Endothelial cell of umbilical vein (primary cell): Measurements from ENCODE around the gene NCOA3. TPM values are rescaled to one million over a fixed set of nuclear protein-coding genes. Genes with fewer than 3 reads are reported as not detected.

Experiments used
- BruUV-seq: library from RNA; stranded (reverse); fragments of 400-500 nt; replicated peaks from 2 replicates; lab custom pipeline; 2021; lab: Mats Ljungman, UMichigan
- CTCF ChIA-PET: fragments of 300-600, 350-600 bp; sonication (Branson Sonifier 250); formaldehyde crosslinking; loops from one replicate; lab custom pipeline; 2021; ENCODE audit warnings: antibody characterized with exemption, inconsistent platforms; lab: Charles Lee
- POLR2A ChIA-PET: fragments of 300-600, 350-600 bp; sonication (Branson Sonifier 250); formaldehyde crosslinking; loops from one replicate; lab custom pipeline; 2021; ENCODE audit warnings: antibody characterized with exemption, inconsistent platforms; lab: Charles Lee
- DNase-seq: peaks from one replicate; pipeline ENCODE4 v3.0.0-alpha.2; 2011; ENCODE audit warnings: low read depth, low spot score
- FAIRE-seq: peaks from 2 replicates; lab custom pipeline; 2011; peaks lifted over from hg19 to GRCh38; lab: Jason Lieb, UNC
- H2AFZ ChIP-seq: 2 replicates; pipeline ENCODE4 v1.6.0; 2012; ENCODE audit warnings: low read depth, low read length, control low read depth, inconsistent platforms
- H3K27ac ChIP-seq: 2 replicates; pipeline ENCODE4 v1.5.1; 2011; ENCODE audit warnings: low read depth, mild to moderate bottlenecking, control low read depth, low read length, moderate library complexity; ENCODE audit not compliant: insufficient read depth
- H3K27me3 ChIP-seq, 2 experiments: 2 replicates each; pipeline versions ENCODE4 v1.6.0 to v1.6.1; 2011; ENCODE audit warnings: low read length in 2 of 2, mixed read lengths in 1 of 2; ENCODE audit not compliant: control insufficient read depth in 2 of 2, insufficient read depth in 2 of 2
- H3K36me3 ChIP-seq, 2 experiments: 2 replicates in 1 of 2; 3 replicates in 1 of 2; pipeline ENCODE4 v1.5.1; 2011; ENCODE audit warnings: low read length in 2 of 2, mild to moderate bottlenecking in 1 of 2, moderate library complexity in 1 of 2; ENCODE audit not compliant: control insufficient read depth in 2 of 2, insufficient read depth in 2 of 2; ENCODE audit errors: extremely low read depth in 1 of 2
- H3K4me1 ChIP-seq: 3 replicates; pipeline ENCODE4 v1.5.1; 2011; ENCODE audit warnings: mild to moderate bottlenecking, low read length; ENCODE audit not compliant: control insufficient read depth, insufficient read depth; ENCODE audit errors: extremely low read depth
- H3K4me2 ChIP-seq: 2 replicates; pipeline ENCODE4 v1.6.1; 2011; ENCODE audit warnings: low read length, control low read depth, mixed read lengths; ENCODE audit not compliant: insufficient read depth
- H3K4me3 ChIP-seq, 3 experiments: fragments of 200-600 bp in 1 of 3; sonication (generic), shearing (Covaris generic) in 1 of 3; replicated peaks in 1 of 3; 2 replicates each; pipeline ENCODE4 v1.5.1; 2011 to 2016; ENCODE audit warnings: control low read depth in 3 of 3, low read length in 3 of 3, mild to moderate bottlenecking in 2 of 3, inconsistent platforms in 1 of 3, low read depth in 1 of 3, moderate library complexity in 1 of 3; ENCODE audit not compliant: insufficient read depth in 1 of 3
- H3K79me2 ChIP-seq: 2 replicates; pipeline ENCODE4 v1.6.0; 2012; ENCODE audit warnings: low read length, inconsistent platforms; ENCODE audit not compliant: control insufficient read depth, insufficient read depth
- H3K9ac ChIP-seq: replicated peaks from 2 replicates; pipeline ENCODE3; 2011; ENCODE audit warnings: low read length, control low read depth; ENCODE audit not compliant: insufficient read depth; ENCODE audit errors: extremely low read depth
- H3K9me1 ChIP-seq: replicated peaks from 3 replicates; pipeline ENCODE4 v1.6.0; 2011; ENCODE audit warnings: mild to moderate bottlenecking, low read length; ENCODE audit not compliant: control insufficient read depth, insufficient read depth; ENCODE audit errors: extremely low read depth
- H3K9me3 ChIP-seq: replicated peaks from 2 replicates; pipeline ENCODE4 v1.5.1; 2012; ENCODE audit warnings: low read length, inconsistent platforms; ENCODE audit not compliant: control insufficient read depth, insufficient read depth
- H4K20me1 ChIP-seq: replicated peaks from 2 replicates; pipeline ENCODE3; 2011; ENCODE audit warnings: mild to moderate bottlenecking, low read length; ENCODE audit not compliant: control insufficient read depth, insufficient read depth; ENCODE audit errors: extremely low read depth
- CTCF ChIP-seq, 2 donors: IDR thresholded peaks; 1 replicate in 1 of 2; 2 replicates in 1 of 2; pipeline ENCODE4 v1.5.1; 2011; ENCODE audit warnings: low read length in 2 of 2, mild to moderate bottlenecking in 2 of 2, moderate library complexity in 2 of 2, control low read depth in 1 of 2, inconsistent platforms in 1 of 2, low read depth in 1 of 2; ENCODE audit not compliant: insufficient read depth in 1 of 2; ENCODE audit errors: extremely low read depth in 1 of 2
- EZH2 ChIP-seq: IDR thresholded peaks from 2 replicates; pipeline ENCODE4 v1.6.1; 2012; ENCODE audit warnings: borderline replicate concordance, low read depth, mild to moderate bottlenecking, moderate library complexity, low read length, inconsistent platforms; ENCODE audit not compliant: severe bottlenecking
- FOS ChIP-seq: IDR thresholded peaks from 2 replicates; pipeline ENCODE4 v1.6.1; 2011; ENCODE audit warnings: mild to moderate bottlenecking, low read length, moderate library complexity, borderline replicate concordance; ENCODE audit not compliant: insufficient read depth
- GATA2 ChIP-seq: IDR thresholded peaks from 2 replicates; pipeline ENCODE4 v1.7.0; 2011; ENCODE audit warnings: low read depth, mild to moderate bottlenecking, moderate library complexity, mixed read lengths, low read length; ENCODE audit not compliant: insufficient read length, insufficient read depth
- JUN ChIP-seq: IDR thresholded peaks from 2 replicates; pipeline ENCODE4 v1.6.1; 2011; ENCODE audit warnings: borderline replicate concordance, low read depth; ENCODE audit not compliant: insufficient read length, insufficient read depth
- MAX ChIP-seq: IDR thresholded peaks from 2 replicates; pipeline ENCODE4 v1.6.1; 2011; ENCODE audit not compliant: insufficient read depth, insufficient read length
- MYC ChIP-seq: IDR thresholded peaks from one replicate; pipeline ENCODE4 v1.6.1; 2011; ENCODE audit warnings: mild to moderate bottlenecking, low read depth, low read length
- POLR2A ChIP-seq: IDR thresholded peaks from 2 replicates; pipeline ENCODE4 v1.6.1; 2012; ENCODE audit warnings: low read depth, mild to moderate bottlenecking, control low read depth, low read length
- POLR2AphosphoS5 ChIP-seq: IDR thresholded peaks from 2 replicates; pipeline ENCODE4 v1.6.1; 2012; ENCODE audit warnings: low read depth, mild to moderate bottlenecking, control low read depth, low read length, moderate library complexity; ENCODE audit not compliant: insufficient read depth
- dilution Hi-C: fragments of 300-500 bp; cut with MboI; formaldehyde crosslinking; loops from one replicate; pipeline ENCODE4 v1.15.0; 2019; ENCODE audit warnings: low sequenced_read_pairs; ENCODE audit not compliant: extremely low pct_ligation_motif_present
- intact Hi-C: fragments of 100-400 bp; cut with micrococcal nuclease; formaldehyde crosslinking; loops from one replicate; pipeline ENCODE4 v1.10.0; 2022
- polyA plus RNA-seq, 4 experiments: library from polyadenylated mRNA; depleted of rRNA in 3 of 4; stranded (reverse) in 3 of 4; unstranded in 1 of 4; fragments of >200 nt; gene quantifications; 2 replicates each; pipeline versions ENCODE4 v1.2.1 to v1.2.3, GENCODE V29; 2011 to 2012; ENCODE audit warnings: missing spikeins in 1 of 4
- total RNA-seq: library from RNA; stranded (reverse); gene quantifications from 2 replicates; pipeline ENCODE4 v1.2.3, GENCODE V29; 2021

Gene NCOA3
- total and polyA plus RNA-seq, 2 donors (not counting 3 experiments of a cell fraction or from before 2014, with no cell fraction given): 12.0 to 35.6 TPM

DNA sequence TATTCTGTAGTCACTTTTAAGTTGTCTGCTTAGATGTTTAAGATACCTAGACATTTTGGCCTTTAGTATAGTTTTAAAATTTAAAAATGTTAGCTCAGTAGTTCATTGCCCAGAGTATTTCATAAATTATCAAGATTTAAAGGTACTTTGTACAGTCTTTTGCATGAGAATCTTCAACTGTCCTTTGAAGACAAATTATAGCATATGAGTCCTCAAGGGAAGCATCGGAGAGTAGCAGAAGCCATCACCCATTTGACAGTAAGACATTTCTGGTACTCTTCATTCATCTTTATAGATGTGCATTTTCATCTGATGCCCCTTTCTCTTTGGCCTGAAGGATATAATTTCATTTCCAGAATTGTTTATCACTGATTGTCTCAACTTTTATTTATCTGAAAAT is 89.5 kb downstream of the NCOA3 start:
- H3K27me3 ChIP-seq: no peaks in the 10 kb centered on the region
- dilution Hi-C loops (no loop called here), intact Hi-C loops (no loop called here)
- BruUV-seq: no TSS peak
- H3K9me1 ChIP-seq: no peaks in the 10 kb centered on the region
- no peak overlapping the region for H3K4me3 ChIP-seq
- H3K27ac ChIP-seq: no peak overlapping the region
- CTCF ChIA-PET: interaction anchor here (1.5 kb wide), 1 partner anchor 17 kb away, joined by 3 read pairs; no protein-coding TSS in a partner anchor
- no peak overlapping the region for H3K9ac ChIP-seq
- no peaks in the 10 kb centered on the region for H3K9me3 ChIP-seq
- peaks cover 3% of the 10 kb centered on the region for H4K20me1 ChIP-seq
- TF ChIP-seq CTCF (IDR thresholded peaks at IDR 0.05; ENCODE audit: extremely low read depth in 1 of 2, insufficient read depth in 1 of 2, low read depth in 1 of 2, low read length in 2 of 2) (no peak), MAX (no peak), EZH2 (no peak), FOS (no peak), POLR2AphosphoS5 (no peak), POLR2A (no peak), JUN (no peak), MYC (no peak), GATA2 (no peak)
- no peak for DNase-seq
- H3K36me3 ChIP-seq: no peaks in the 10 kb centered on the region
- H3K4me2 ChIP-seq: no peak overlapping the region
- H3K4me1 ChIP-seq: no peaks in the 10 kb centered on the region
- peaks cover 12% of the 10 kb centered on the region for H3K79me2 ChIP-seq
- no peak overlapping the region for H2AFZ ChIP-seq
- POLR2A ChIA-PET: no interaction called here
- no peak for FAIRE-seq
